HEK293 (cell line): Measurements from ENCODE around the gene SHMT2.

Source experiments
- CTCF ChIA-PET: fragments of 350-600 bp; formaldehyde crosslinking; extraction: SDS; loops from one replicate; lab custom pipeline; 2021; ENCODE audit warnings: antibody characterized with exemption; lab: Yijun Ruan, JAX
- POLR2A ChIA-PET: fragments of 300-600 bp; formaldehyde crosslinking; extraction: SDS; loops from one replicate; lab custom pipeline; 2020; ENCODE audit warnings: antibody characterized with exemption, inconsistent platforms; lab: Yijun Ruan, JAX
- H3K27ac ChIP-seq: fragments of 200-500 bp; sonication (Bioruptor generic); 2 replicates; pipeline ENCODE4 v1.5.1; 2014; ENCODE audit warnings: low read depth, low read length, control low read depth, inconsistent platforms; ENCODE audit errors: extremely low read depth
- H3K36me3 ChIP-seq, 2 experiments: fragments of 200-500 bp in 1 of 2; sonication (Bioruptor generic) in 1 of 2; 1 replicate in 1 of 2; 2 replicates in 1 of 2; pipeline ENCODE4 v1.5.1; 2014 to 2017; ENCODE audit warnings: inconsistent platforms in 2 of 2, low read length in 2 of 2; ENCODE audit not compliant: control insufficient read depth in 2 of 2, insufficient read depth in 1 of 2
- H3K4me1 ChIP-seq: fragments of 200-500 bp; sonication (Bioruptor generic); 2 replicates; pipeline ENCODE4 v1.5.1; 2014; ENCODE audit warnings: mild to moderate bottlenecking, low read length, inconsistent platforms; ENCODE audit not compliant: control insufficient read depth, insufficient read depth
- H3K4me3 ChIP-seq: 2 replicates; pipeline ENCODE4 v1.5.1; 2011; ENCODE audit warnings: low read depth, mild to moderate bottlenecking, control low read depth, low read length, moderate library complexity
- H3K9me3 ChIP-seq: fragments of 200-500 bp; sonication (Bioruptor generic); 2 replicates; pipeline ENCODE4 v1.5.1; 2014; ENCODE audit warnings: low read depth, low read length, inconsistent platforms; ENCODE audit not compliant: control insufficient read depth, insufficient read depth
- BCL6B ChIP-seq: fragments of 450-650 bp; formaldehyde crosslinking; IDR thresholded peaks from 2 replicates; pipeline ENCODE4 v1.5.1; 2017; ENCODE audit warnings: missing biosample characterization, missing genetic modification characterization
- KLF17 ChIP-seq: fragments of 450-650 bp; formaldehyde crosslinking; IDR thresholded peaks from 2 replicates; pipeline ENCODE4 v1.5.1; 2016; ENCODE audit warnings: missing biosample characterization, missing genetic modification characterization
- PATZ1 ChIP-seq: fragments of 450-650 bp; formaldehyde crosslinking; IDR thresholded peaks from 2 replicates; pipeline ENCODE4 v1.5.1; 2016; ENCODE audit warnings: missing biosample characterization, missing genetic modification characterization
- PRDM10 ChIP-seq: fragments of 450-650 bp; formaldehyde crosslinking; IDR thresholded peaks from 2 replicates; pipeline ENCODE4 v1.5.1; 2016; ENCODE audit warnings: missing biosample characterization, missing genetic modification characterization
- PRDM2 ChIP-seq: fragments of 450-650 bp; formaldehyde crosslinking; IDR thresholded peaks from 2 replicates; pipeline ENCODE4 v1.5.1; 2016; ENCODE audit warnings: missing biosample characterization, missing genetic modification characterization, borderline replicate concordance
- RBAK ChIP-seq: fragments of 450-650 bp; formaldehyde crosslinking; IDR thresholded peaks from 2 replicates; pipeline ENCODE4 v1.5.1; 2016; ENCODE audit warnings: missing biosample characterization, missing genetic modification characterization
- YY2 ChIP-seq: fragments of 450-650 bp; formaldehyde crosslinking; IDR thresholded peaks from 2 replicates; pipeline ENCODE4 v1.5.1; 2016; ENCODE audit warnings: missing biosample characterization, missing genetic modification characterization
- ZBTB17 ChIP-seq: fragments of 450-650 bp; formaldehyde crosslinking; IDR thresholded peaks from 2 replicates; pipeline ENCODE4 v1.5.1; 2016; ENCODE audit warnings: missing biosample characterization, missing genetic modification characterization
- ZBTB20 ChIP-seq: fragments of 450-650 bp; formaldehyde crosslinking; IDR thresholded peaks from 2 replicates; pipeline ENCODE4 v1.5.1; 2016; ENCODE audit warnings: missing biosample characterization, missing genetic modification characterization
- ZBTB26 ChIP-seq: fragments of 450-650 bp; formaldehyde crosslinking; optimal IDR thresholded peaks from 2 replicates; pipeline ENCODE3; 2016; ENCODE audit warnings: missing biosample characterization, mild to moderate bottlenecking, missing genetic modification characterization
- ZBTB48 ChIP-seq: fragments of 450-650 bp; formaldehyde crosslinking; IDR thresholded peaks from 2 replicates; pipeline ENCODE4 v1.5.1; 2016; ENCODE audit warnings: missing biosample characterization, missing genetic modification characterization
- ZBTB7A ChIP-seq: fragments of 450-650 bp; formaldehyde crosslinking; IDR thresholded peaks from 2 replicates; pipeline ENCODE4 v1.5.1; 2016; ENCODE audit warnings: low read depth, missing biosample characterization, missing genetic modification characterization
- ZNF302 ChIP-seq: fragments of 450-650 bp; formaldehyde crosslinking; IDR thresholded peaks from 2 replicates; pipeline ENCODE4 v1.5.1; 2016; ENCODE audit warnings: missing biosample characterization, missing genetic modification characterization, low read depth
- ZNF366 ChIP-seq: fragments of 450-650 bp; formaldehyde crosslinking; conservative IDR thresholded peaks from 2 replicates; pipeline ENCODE4 v1.5.1; 2016; ENCODE audit warnings: missing biosample characterization, missing genetic modification characterization
- ZNF391 ChIP-seq: fragments of 450-650 bp; formaldehyde crosslinking; IDR thresholded peaks from 2 replicates; pipeline ENCODE4 v1.5.1; 2016; ENCODE audit warnings: low read depth, missing biosample characterization, missing genetic modification characterization, borderline replicate concordance

SHMT2 gene

GRCh38 chr12:57219993-57220754 is 9.3 kb upstream of the SHMT2 start (continued):
- TF ChIP-seq PRDM10 (tag by site-specific recombination) (peak; percentile 95), ZBTB7A (tag by site-specific recombination) (0 out of 2 replicates have a peak, but pooled peaks have one; percentile 29)
- TF ChIP-seq, all 188 proteins: peak for 10

- TF ChIP-seq BCL6B (tag by site-specific recombination): no peak
- 0 out of 2 replicates have a peak, but pooled peaks have one; percentile 51 for TF ChIP-seq PRDM2
- no peak for TF ChIP-seq ZNF302
- TF ChIP-seq RBAK (tag by site-specific recombination): no peak
- peak; percentile 15; the same call in 1 of the 2 replicates for TF ChIP-seq ZBTB48 (tag by site-specific recombination)
- TF ChIP-seq ZBTB26 (tag by site-specific recombination): peak; percentile 7
- TF ChIP-seq YY2 (tag by site-specific recombination): peak; percentile 55
- TF ChIP-seq ZBTB20 (tag by site-specific recombination): peak; percentile 56; the same call in 1 of the 2 replicates
- 0 out of 2 replicates have a peak, but pooled peaks have one; percentile 45 for TF ChIP-seq ZNF391 (tag by site-specific recombination)
- 0 out of 2 replicates have a peak, but pooled peaks have one; percentile 16 for TF ChIP-seq KLF17 (tag by site-specific recombination)
- peak; percentile 57; the same call in 1 of the 2 replicates for TF ChIP-seq PATZ1 (tag by site-specific recombination)
- peak; percentile 98 for TF ChIP-seq ZBTB17 (tag by site-specific recombination)
- TF ChIP-seq ZNF366 (tag by site-specific recombination): peak; percentile 73
- H3K27ac ChIP-seq: no peak overlapping the region
- H3K4me1 ChIP-seq: no peaks in the 10 kb centered on the region; the same call in 1 of the 2 replicates
- H3K9me3 ChIP-seq: no peaks in the 10 kb centered on the region
- no peak overlapping the region for H3K4me3 ChIP-seq
- POLR2A ChIA-PET: interaction anchor here (1.2 kb wide), 1 partner anchor 9 kb away, joined by 5 read pairs; the partner anchor contains the start of gene SHMT2
- no peaks in the 10 kb centered on the region for H3K36me3 ChIP-seq
- CTCF ChIA-PET: interaction anchor here (13.7 kb wide), 1 partner anchor 19 kb away, joined by 192 read pairs; a partner anchor contains a TSS
Observed at GRCh38 chr12:57220770-57221168, 8.7 kb upstream of the SHMT2 start.
